HG02623 (cell line): ENCODE measurements around the gene PLEKHA7.
"Not testable (repeated sequence)": the region's sequence is repeated elsewhere in the genome, so short reads cannot be mapped to it uniquely, and the experiment has no call there.

Experiments used
- ATAC-seq: cut with Tn5 transposase; IDR thresholded peaks from one replicate; pipeline ENCODE4 v1.9.1; 2021; ENCODE audit warnings: moderate library complexity; ENCODE audit not compliant: unreplicated experiment

The PLEKHA7 gene, protein sequence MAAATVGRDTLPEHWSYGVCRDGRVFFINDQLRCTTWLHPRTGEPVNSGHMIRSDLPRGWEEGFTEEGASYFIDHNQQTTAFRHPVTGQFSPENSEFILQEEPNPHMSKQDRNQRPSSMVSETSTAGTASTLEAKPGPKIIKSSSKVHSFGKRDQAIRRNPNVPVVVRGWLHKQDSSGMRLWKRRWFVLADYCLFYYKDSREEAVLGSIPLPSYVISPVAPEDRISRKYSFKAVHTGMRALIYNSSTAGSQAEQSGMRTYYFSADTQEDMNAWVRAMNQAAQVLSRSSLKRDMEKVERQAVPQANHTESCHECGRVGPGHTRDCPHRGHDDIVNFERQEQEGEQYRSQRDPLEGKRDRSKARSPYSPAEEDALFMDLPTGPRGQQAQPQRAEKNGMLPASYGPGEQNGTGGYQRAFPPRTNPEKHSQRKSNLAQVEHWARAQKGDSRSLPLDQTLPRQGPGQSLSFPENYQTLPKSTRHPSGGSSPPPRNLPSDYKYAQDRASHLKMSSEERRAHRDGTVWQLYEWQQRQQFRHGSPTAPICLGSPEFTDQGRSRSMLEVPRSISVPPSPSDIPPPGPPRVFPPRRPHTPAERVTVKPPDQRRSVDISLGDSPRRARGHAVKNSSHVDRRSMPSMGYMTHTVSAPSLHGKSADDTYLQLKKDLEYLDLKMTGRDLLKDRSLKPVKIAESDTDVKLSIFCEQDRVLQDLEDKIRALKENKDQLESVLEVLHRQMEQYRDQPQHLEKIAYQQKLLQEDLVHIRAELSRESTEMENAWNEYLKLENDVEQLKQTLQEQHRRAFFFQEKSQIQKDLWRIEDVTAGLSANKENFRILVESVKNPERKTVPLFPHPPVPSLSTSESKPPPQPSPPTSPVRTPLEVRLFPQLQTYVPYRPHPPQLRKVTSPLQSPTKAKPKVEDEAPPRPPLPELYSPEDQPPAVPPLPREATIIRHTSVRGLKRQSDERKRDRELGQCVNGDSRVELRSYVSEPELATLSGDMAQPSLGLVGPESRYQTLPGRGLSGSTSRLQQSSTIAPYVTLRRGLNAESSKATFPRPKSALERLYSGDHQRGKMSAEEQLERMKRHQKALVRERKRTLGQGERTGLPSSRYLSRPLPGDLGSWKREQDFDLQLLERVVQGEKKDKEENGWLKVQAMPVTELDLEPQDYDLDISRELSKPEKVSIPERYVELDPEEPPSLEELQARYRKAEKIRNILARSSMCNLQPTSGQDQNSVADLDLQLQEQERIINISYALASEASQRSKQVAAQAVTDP

DNA sequence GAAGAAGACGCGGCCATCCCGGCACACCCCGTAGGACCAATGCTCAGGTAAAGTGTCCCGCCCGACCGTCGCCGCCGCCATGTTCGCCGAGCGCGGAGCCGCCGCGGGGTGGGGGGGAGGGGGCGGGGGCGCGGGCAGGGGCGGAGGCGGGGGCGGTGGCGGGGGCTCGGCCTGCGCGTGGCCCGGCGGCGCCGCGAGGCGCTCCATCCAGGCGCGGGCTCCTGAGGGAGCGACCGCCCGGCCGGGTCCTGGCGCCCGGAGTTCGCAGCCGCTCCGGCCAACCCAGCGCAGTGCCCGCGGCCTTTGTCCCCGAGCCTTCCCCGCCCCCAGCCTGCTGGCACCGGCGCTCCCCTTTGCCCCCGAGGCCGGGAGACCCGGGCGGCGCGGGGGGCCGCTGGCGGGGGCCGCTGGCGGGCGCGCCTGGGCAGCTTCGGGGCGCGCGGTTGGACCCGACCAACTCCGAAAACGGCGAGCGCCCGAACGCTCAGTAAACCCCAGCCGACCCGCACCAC, at the start of gene PLEKHA7:
TSS of gene PLEKHA7 (minus strand) at position 94 of the 512 bp plus-strand sequence. CDS start at position 81, 13 bp downstream.
- no peak for ATAC-seq

DNA sequence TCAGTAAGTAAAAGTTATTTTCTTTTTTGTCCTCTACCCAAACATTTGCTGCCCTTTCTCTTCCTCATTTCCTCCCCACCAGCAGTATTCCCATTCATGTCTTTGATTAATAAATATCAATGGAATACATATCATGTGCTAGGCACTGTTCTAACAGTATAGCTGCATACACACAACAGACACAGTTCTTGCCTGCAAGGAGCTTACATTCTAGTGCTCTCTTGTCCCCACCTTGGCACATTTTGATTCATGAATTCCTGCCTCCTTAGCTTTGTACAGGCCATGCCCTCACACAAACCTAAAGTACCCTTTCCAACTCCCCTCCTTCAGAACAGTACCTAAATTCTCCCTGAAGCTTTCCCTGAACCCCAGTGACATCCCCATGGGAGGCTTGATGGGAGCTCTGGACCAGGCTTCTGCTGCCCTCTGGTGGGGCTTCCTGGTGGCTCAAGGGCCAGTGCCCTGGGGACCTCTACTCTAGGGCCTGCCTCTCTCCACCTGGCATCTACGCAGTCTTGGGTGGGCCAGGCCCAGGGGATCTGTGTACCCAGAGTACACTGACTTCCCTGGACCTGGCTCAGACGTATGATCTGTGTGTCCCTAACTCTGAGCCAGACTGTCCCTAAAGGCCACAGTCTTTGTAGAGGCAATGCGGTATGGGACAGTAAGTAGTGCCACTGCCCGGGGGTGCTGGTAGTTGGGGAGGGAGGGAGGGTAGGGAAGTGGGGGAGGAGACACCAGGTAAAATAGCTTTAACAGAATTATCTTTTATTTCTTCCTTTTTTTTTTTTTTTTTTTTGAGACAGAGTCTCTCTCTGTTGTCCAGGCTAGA, 49.2 kb upstream of the PLEKHA7 start:
- no peak for ATAC-seq

DNA sequence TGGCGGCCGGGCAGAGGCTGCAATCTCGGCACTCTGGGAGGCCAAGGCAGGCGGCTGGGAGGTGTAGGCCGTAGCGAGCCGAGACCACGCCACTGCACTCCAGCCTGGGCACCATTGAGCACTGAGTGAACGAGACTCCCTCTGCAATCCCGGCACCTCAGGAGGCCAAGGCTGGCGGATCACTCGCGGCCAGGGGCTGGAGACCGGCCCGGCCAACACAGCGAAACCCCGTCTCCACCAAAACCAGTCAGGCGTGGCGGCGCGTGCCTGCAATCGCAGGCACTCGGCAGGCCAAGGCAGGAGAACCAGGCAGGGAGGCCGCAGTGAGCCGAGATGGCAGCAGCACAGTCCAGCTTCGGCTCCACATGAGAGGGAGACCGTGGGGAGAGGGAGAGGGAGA, 36.9 kb upstream of the PLEKHA7 start:
- ATAC-seq: not testable (repeated sequence)

DNA sequence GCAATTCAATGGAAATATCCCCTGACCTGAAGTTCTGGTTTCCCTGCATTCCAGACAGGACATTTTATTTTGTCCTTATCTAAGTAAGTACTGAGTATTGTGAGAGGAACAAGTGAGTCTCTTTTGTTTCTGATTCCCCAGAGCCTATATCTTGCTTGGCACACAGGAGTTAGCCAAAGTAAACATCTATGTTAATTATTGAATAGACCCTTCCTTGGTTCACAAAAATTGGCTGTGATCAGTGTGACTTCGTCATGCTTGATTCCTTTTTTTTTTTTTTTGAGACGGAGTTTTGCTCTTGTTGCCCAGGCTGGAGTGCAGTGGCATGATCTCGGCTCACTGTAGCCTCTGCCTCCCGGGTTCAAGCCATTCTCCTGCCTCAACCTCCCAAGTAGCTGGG, 34.3 kb upstream of the PLEKHA7 start:
- ATAC-seq: not testable (repeated sequence)

DNA sequence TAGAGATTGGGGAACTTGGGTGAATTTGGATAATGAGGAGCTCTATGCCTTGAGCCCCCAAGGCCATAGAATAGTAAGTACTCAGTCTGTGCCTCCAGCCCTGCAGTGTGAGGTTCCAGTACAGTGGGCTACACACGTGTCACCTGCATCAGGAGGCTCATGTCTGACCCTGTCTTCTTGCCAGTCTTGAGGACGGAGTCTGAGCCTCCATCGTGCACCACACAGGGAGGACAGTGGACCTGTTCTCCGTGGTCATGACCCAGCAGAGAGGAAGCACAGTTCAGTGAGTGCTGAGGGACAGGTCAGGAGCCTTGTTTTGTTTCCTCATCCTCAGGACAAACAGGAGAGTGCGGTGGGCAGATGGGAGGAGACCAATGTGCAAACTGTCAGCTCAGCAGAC, 32.5 kb upstream of the PLEKHA7 start:
- ATAC-seq: no peak

DNA sequence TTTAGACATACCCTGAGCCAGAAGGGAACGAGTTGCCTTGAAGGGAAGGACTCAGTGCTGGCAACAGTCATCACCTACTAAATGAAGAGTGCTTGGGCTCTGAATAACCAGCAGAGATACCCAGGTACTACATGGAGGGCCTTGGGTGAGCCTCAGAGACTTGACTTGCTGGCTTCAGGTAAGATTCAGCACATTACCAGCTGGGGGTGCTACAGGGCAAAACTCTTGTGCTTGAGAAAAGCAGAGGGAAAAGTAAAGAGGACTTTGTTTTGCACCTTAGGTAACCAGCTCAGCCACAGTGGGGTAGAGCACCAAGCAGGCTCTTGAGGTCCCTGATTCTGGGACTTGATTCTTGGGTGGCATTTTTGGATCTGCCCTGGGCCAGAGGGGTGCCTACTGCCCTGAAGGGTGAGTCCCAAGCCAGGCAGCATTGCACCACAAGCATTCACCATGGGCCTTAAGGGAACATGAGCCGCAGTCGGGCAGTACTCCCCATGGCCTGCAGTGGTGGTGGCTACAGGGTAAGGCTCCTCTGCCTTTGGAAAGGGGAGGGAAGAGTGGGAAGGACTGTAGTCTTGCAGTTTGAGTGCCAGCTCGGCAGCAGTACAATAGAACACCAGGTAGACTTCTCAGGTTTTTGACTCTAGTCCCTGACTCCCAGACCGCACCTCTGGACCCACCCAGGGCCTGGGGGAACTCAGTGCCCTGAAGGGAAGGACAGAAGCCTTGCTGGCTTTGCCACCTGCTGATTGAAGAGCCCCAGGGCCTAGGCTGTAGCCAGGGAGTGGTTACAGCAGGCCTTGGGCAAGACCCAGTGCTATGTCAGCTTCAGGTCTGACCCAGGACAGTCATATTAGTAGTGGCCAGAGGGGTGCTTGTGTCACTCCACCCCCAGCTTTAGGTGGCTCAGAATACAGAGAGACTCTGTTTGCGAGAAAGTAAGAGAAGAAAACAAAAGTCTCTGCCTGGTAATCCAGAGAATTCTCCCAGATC, 22.7 kb upstream of the PLEKHA7 start:
- ATAC-seq: no peak

DNA sequence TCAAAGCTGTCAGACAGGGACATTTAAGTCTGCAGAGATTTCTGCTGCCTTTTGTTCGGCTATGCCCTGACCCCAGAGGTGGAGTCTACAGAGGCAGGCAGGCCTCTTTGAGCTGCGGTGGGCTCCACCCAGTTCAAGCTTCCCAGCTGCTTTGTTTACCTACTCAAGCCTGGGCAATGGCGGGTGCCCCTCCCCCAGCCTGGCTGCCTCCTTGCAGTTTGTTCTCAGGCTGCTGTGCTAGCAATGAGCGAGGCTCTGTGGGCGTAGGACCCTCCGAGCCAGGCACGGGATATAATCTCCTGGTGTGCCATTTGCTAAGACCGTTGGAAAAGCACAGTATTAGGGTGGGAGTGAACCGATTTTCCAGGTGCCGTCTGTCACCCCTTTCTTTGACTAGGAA, 19.8 kb upstream of the PLEKHA7 start:
- ATAC-seq: not testable (repeated sequence)

DNA sequence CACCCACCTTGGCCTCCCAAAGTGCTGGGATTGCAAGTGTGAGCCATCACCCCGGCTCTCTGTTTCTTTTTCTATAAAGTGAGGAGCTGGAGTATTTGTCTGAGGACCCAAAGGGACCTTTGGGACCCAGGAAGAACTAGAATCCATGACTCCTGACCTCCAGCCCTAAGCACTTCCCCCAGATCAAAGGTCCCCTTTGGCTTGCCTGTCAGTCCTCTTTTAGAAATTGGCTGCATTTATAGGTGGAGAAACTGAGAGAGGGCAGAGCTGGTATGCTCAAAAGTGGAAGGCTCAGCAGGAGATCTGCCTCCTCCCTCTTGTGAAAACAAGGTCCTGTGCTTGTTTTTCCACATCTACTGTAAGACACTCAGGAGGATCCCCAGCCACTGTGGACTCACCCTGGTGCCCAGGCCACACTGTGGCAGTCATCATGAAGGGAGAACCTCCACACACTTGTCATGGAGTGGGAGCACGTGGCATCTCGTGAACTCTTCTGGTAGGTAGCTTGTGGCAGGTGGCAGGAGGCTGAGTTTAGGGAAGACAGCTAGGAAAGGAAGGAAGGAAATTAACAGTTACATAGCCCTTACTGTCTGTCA, 12.4 kb upstream of the PLEKHA7 start:
- no peak for ATAC-seq

DNA sequence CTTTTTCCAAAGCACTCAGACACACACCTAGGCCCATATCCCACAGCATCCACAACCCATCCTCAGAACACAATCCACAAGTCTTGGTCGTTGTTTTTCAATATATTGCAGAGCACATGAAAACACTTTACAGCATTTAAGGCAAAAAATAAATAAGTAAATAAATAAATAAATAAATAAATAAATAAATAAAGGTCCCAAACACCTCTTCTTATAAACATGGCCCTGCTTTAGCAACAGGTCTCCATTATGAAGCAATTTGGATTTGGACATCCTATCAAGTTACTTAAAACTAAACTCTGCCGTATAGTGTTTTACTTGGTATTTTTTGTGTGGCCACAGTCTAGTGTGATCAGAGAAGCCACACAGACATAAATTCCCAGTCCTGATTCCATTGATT, 10.7 kb upstream of the PLEKHA7 start:
- ATAC-seq: no peak

DNA sequence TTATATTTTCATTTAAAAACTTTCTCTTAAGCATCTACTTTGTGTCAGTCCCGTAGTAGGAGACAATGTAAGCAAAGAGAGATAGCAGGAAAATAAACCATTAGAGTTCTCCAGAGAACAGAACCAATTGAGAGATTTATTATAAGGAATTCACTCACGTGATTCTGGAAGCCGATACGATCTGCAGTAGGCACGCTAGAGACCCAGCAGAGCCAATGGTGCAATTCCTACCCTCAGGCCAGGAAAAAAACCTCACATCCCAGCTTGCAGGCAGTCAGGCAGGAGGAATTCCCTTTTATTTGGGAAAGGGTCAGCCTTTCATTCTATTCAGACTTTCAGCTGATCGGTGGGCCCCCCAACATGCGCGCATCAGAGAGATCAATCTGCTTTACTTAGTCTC, 7.3 kb upstream of the PLEKHA7 start:
- ATAC-seq: no peak

DNA sequence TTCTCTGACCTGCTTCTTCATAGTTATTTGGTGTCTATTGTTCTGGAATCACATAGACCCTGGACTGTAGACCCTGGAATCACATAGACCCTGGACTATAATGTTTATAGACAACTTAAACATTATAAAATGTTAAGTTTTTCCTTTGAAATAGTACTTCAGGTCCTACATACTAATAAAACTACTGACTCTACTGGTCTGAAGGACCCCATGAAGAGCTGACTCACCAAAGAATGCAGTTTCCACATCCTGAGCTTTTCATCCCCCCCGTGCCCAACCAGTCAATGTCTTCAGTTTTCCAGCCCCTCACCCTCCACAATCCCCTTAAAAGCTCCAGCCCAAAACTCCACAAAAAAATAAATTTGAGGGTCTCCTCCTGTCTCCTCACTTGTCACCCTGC, 6.6 kb upstream of the PLEKHA7 start:
- no peak for ATAC-seq

DNA sequence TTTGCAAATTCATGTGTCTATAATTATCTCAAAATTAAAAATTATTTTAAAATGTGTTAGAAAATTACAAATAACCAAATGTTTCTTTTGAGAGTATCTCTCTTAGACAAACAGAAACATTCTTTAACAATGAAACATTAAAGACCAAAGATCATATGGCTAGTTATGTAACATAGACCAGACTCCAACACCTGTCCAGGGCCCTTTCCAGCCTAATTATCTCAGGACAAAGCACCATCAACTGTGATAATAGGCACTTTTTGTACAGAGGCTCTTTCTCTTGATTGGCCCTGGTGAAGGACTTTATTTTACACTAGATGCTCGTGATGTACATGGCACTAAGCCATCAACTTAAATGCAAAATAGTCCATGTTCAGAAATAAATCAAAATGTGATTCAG, 5.0 kb upstream of the PLEKHA7 start:
- no peak for ATAC-seq

DNA sequence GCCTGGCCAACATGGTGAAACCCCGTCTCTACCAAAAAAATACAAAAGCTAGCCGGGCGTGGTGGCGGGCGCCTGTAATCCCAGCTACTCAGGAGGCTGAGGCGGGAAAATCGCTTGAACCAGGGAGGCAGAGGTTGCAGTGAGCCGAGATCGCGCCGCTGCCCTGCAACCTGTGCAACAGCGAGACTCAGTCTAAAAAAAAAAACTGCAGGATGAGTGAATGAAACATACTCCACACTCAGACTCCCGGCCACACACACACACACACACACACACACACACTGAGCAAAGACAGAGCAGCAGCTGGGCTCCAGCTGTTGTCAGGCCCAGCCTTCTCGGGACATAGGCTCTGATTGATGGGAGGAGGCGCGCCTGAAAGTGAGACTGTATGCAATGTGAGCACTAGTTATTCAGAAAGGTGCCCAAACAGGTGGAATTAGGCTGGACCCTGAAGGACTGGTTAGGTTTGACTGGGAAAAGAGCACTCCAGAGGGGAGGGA, 1.5 kb upstream of the PLEKHA7 start:
- ATAC-seq: no peak

DNA sequence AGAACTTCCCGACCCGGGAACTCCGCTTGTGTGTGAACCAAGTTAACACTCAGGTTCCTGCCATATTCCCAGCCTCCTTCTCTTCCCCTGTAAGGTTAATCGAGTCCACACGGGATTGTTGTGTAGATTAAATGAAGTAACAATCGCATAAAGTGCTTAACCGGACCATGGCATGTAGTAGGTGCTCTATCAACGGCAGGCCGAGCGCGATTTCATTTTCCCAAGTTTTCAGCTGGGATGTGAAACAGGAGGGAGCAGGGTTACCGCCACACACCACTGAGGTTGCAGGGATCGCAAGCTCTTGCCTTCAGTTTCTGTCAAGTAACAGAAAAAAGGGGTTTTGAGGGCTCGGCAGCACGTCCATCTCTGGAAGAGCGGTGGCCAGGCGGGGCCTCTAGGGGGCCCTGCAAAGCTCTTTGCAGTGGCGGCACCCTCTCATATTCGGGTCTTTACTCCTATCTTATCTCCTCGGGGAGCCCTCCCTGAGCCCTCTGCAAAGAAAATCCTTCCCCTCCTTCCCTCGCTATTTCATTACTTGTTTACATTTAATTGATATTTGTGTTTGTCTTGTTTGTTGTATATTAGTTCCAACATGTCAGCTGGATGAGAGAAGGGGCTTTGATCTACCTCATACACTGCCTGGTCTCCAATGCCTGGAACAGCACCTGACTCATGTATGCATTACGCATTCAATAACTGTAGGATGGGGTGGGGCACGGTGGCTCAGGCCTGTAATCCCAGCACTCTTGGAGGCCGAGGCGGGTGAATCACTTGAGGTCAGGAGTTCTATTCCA, 816 bp upstream of the PLEKHA7 start:
- no peak for ATAC-seq

DNA sequence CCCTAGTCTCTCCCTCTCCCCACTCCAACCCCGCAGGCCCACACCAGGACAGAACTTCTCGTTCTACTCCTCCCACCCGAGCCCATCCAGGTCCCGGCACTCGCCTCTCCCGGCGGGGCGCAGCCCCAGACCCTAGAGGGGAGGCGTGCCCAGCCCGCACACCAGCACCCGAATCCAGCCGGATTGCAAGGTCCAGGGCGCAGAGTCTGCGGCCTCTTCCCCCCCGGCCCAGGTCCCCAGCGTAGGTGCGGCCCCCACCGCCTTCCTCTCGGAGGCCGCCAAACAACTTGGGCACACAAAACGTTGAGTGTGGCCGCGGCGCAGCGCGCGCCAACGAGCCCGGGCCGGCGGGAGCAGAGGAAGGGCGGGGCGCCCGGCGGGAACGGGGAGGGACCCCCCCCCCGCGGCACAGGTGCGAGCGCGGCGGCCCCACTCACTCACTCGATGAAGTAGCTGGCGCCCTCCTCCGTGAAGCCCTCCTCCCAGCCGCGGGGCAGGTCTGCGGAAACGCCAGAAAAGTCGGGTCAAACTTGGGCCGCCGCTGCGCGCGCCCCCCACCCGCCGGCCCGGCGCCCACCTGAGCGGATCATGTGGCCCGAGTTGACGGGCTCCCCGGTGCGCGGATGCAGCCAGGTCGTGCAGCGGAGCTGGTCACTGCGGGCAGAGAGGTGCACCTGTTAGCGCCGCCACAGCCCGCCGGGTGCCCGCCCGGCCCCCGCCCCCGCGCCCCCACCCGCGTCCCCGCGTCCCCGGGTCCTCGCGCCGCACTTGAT, 480 bp downstream of the PLEKHA7 start:
- no peak for ATAC-seq

DNA sequence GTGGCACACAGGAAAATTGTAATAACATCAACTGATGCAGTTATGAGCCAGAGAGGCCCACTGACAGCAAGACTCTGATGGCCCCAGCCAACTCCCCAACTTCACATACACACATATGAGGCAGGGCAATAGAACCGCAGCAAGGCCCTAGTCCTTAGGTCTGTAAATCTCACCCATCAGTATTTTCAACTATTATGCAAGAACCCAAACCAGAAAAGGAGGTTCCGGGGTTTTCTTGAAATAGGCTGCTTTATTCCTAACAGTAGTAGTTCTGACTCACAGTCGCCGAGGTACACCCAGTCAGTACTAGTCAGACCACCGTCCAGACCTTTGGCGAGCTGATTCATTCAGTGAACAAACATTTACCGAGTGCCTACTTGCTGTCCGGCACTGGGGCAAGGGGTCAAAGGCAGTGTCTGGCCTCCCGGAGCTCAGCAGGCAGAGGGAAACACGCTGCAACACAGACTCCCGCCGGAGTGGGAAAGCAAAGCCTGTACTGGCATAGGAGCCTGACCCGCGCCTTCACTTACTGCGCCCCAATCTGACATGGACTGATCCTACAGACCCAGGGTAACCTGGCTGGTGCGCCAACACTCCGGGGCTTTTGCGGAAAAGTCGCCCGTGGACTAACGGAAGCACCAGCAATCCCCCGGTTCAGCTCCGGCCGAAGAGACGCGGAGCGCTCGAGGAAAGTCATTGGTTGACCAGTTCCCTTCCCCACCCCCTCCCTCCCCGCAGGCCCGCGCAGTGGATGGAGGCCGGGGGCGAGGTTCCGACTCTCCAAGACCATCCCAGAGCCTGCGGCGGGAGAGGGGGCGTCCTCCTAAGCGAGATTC, 1.3 kb downstream of the PLEKHA7 start:
- no peak for ATAC-seq
